ENCODE results near the gene RASIP1.

- TF ChIP-seq CTCF (conservative IDR thresholded peaks at IDR 0.05 in 1 of 2, IDR thresholded peaks at IDR 0.05 in 1 of 2; ENCODE audit: extremely low read depth in 1 of 2, insufficient read depth in 1 of 2, low read depth in 1 of 2, low read length in 2 of 2) = no peak
- TF ChIP-seq EZH2 (IDR thresholded peaks at IDR 0.05; ENCODE audit: borderline replicate concordance, low read length) = no peak
Measured at GRCh38 chr19:48740164-48740972, at the start of gene RASIP1.
